OCI-LY7 (cell line): Measurements from ENCODE around the gene ZBTB21. TPM values are rescaled to one million over a fixed set of nuclear protein-coding genes. Genes with fewer than 3 reads are reported as not detected.

Experiments used
- BruUV-seq: library from RNA; stranded (reverse); fragments of 400-500 nt; replicated peaks from 2 replicates; lab custom pipeline; 2021; lab: Mats Ljungman, UMichigan
- CTCF ChIA-PET: fragments of 300-600 bp; sonication (Branson Sonifier 250); formaldehyde crosslinking; loops from one replicate; lab custom pipeline; 2022; ENCODE audit warnings: antibody characterized with exemption; ENCODE audit not compliant: unreplicated experiment; lab: Charles Lee
- POLR2A ChIA-PET: fragments of 300-600 bp; sonication (Branson Sonifier 250); formaldehyde crosslinking; loops from one replicate; lab custom pipeline; 2022; ENCODE audit warnings: antibody characterized with exemption; lab: Charles Lee
- DNase-seq: peaks from one replicate; pipeline ENCODE4 v3.0.0-alpha.2; 2015; ENCODE audit warnings: low spot score
- H2AFZ ChIP-seq: fragments of 200-600 bp; sonication (generic), shearing (Covaris generic); 2 replicates; pipeline ENCODE4 v1.6.1; 2014; ENCODE audit warnings: mild to moderate bottlenecking, antibody characterized with exemption, low read length, moderate library complexity
- H3K27ac ChIP-seq: fragments of 200-600 bp; sonication (generic); 2 replicates; pipeline ENCODE4 v1.5.1; 2014; ENCODE audit warnings: mixed run types, low read depth, mild to moderate bottlenecking, moderate library complexity, low read length, inconsistent platforms; ENCODE audit not compliant: poor library complexity, severe bottlenecking
- H3K36me3 ChIP-seq: fragments of 200-600 bp; sonication (generic); 2 replicates; pipeline ENCODE4 v1.6.1; 2014; ENCODE audit warnings: mild to moderate bottlenecking, antibody characterized with exemption, low read length, moderate library complexity, mixed read lengths; ENCODE audit not compliant: insufficient read depth
- H3K4me1 ChIP-seq: fragments of 200-600 bp; sonication (generic); 2 replicates; pipeline ENCODE4 v1.5.1; 2014; ENCODE audit warnings: mild to moderate bottlenecking, low read length; ENCODE audit not compliant: insufficient read depth, poor library complexity, severe bottlenecking
- H3K4me2 ChIP-seq: fragments of 200-600 bp; sonication (generic); 2 replicates; pipeline ENCODE4 v1.6.1; 2014; ENCODE audit warnings: mild to moderate bottlenecking, low read length
- H3K4me3 ChIP-seq: fragments of 200-600 bp; sonication (generic); 2 replicates; pipeline ENCODE4 v1.5.1; 2014; ENCODE audit warnings: mild to moderate bottlenecking, low read depth, low read length; ENCODE audit not compliant: poor library complexity, severe bottlenecking
- H3K79me2 ChIP-seq: fragments of 200-600 bp; sonication (generic); 2 replicates; pipeline ENCODE4 v1.6.1; 2016; ENCODE audit warnings: low read depth, mild to moderate bottlenecking, low read length, moderate library complexity, mixed read lengths; ENCODE audit not compliant: insufficient read depth
- H3K9me2 ChIP-seq: fragments of 200-600 bp; sonication (generic); 2 replicates; pipeline ENCODE4 v1.6.1; 2016; ENCODE audit warnings: mild to moderate bottlenecking, low read length, mixed read lengths; ENCODE audit not compliant: insufficient read depth
- H3K9me3 ChIP-seq: fragments of 200-600 bp; sonication (generic); 2 replicates; pipeline ENCODE4 v1.6.1; 2014; ENCODE audit warnings: mild to moderate bottlenecking, mixed run types, low read length, mixed read lengths
- H4K20me1 ChIP-seq: fragments of 200-600 bp; sonication (generic); 2 replicates; pipeline ENCODE4 v1.6.1; 2014; ENCODE audit warnings: mild to moderate bottlenecking, antibody characterized with exemption, low read length, moderate library complexity, mixed read lengths; ENCODE audit not compliant: insufficient read depth
- CTCF ChIP-seq: fragments of 200-600 bp; sonication (generic); conservative IDR thresholded peaks from 2 replicates; pipeline ENCODE4 v1.5.1; 2014; ENCODE audit warnings: mild to moderate bottlenecking, antibody characterized with exemption, low read length, moderate library complexity, mixed read lengths
- EZH2phosphoT487 ChIP-seq: fragments of 200-600 bp; sonication (generic); IDR thresholded peaks from 2 replicates; pipeline ENCODE4 v1.6.1; 2018; ENCODE audit warnings: low read depth, borderline replicate concordance, mild to moderate bottlenecking, mixed run types, antibody characterized with exemption, low read length, moderate library complexity, mixed read lengths
- intact Hi-C: fragments of 100-400 bp; cut with micrococcal nuclease; formaldehyde crosslinking; loops from one replicate; pipeline ENCODE4 v1.10.0; 2022; ENCODE audit not compliant: unreplicated experiment
- total RNA-seq, 2 experiments: library from RNA; depleted of rRNA in 1 of 2; stranded (reverse); fragments of >200 nt in 1 of 2; shearing (Covaris generic) in 1 of 2; gene quantifications; 2 replicates each; pipeline ENCODE4 v1.2.3, GENCODE V29; 2014 to 2022

ZBTB21 gene
- total RNA-seq, 2 experiments from 2014 or later: 10.0 to 19.6 TPM

DNA sequence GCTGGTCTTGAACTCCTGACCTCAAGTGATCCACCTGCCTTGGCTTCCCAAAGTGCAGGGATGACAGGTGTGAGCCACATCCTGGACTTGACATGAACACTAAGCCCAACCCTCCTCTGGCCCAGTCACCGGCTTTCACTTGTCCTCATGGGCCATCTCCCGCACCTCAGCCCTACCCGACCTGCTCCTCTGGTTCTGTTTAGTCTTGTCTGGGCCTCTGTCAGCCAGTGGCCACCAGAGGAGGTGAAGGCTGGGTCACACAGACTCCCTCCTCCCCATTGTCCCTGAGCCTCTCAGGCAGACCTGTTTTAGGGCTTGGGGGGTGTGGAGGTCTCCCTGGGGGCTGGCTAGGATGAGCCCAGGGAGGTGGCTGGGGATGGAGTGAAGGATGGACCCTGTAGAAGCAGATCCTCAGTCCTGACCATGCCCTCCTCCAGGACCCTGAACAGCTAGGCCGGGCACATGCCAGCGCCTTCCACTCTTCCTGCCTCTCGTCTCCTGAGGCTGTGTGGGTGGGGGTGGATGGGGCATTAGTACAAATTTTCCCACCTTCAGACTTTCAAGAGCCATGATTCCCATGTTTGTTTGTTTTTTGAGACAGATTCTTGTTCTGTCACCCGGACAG is 34.8 kb upstream of the ZBTB21 start:
- POLR2A ChIA-PET: interaction anchor here (0.6 kb wide), 1 partner anchor 35 kb away, joined by 3 read pairs; no protein-coding TSS in a partner anchor
- DNase-seq: no peak
- Histone ChIP-seq H4K20me1 (no peaks in the 10 kb centered on the region), H3K4me3 (no peak overlapping the region), H3K4me1 (peaks cover 3% of the 10 kb centered on the region), H3K27ac (no peak overlapping the region), H3K4me2 (no peak overlapping the region), H3K9me3 (no peaks in the 10 kb centered on the region), H2AFZ (no peak overlapping the region), H3K9me2 (no peaks in the 10 kb centered on the region), H3K79me2 (no peaks in the 10 kb centered on the region), H3K36me3 (no peaks in the 10 kb centered on the region)
- intact Hi-C loops: no loop called here
- TF ChIP-seq EZH2phosphoT487 (no peak), CTCF (no peak)
- CTCF ChIA-PET: interaction anchor here (0.5 kb wide), 1 partner anchor 489 kb away, joined by 4 read pairs; no protein-coding TSS in a partner anchor
- no TSS peak for BruUV-seq

DNA sequence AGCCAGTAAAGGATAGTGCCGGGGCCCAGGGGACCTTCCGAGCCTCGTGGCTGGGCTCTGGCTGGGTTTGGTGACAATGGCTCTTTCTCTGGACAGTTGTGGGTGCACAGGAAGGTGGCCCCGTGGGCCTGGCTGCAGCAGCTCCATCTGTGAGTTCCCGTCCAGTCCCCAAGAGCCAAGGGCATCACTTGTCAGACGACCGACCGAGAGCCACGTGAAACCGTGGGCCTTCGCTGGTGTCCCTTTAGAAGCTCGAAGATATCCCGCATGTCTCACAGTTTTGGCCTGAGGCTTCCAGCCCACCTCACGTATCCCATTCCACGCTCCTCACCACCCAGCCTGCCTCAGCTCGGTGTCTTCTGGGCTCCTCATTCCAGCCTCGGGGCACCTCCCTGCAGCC is 33.8 kb upstream of the ZBTB21 start:
- TF ChIP-seq EZH2phosphoT487: no peak
- no peak for TF ChIP-seq CTCF
- H3K27ac ChIP-seq: no peak overlapping the region
- no peaks in the 10 kb centered on the region for H4K20me1 ChIP-seq
- intact Hi-C loops: no loop called here
- H3K9me3 ChIP-seq: no peaks in the 10 kb centered on the region
- H3K4me3 ChIP-seq: no peak overlapping the region
- H2AFZ ChIP-seq: no peak overlapping the region
- H3K36me3 ChIP-seq: no peaks in the 10 kb centered on the region
- ChIA-PET CTCF (interaction anchor here (0.7 kb wide), 1 partner anchor 15 kb away, joined by 3 read pairs; no protein-coding TSS in a partner anchor), POLR2A (no interaction called here)
- H3K9me2 ChIP-seq: no peaks in the 10 kb centered on the region
- peaks cover 9% of the 10 kb centered on the region for H3K4me1 ChIP-seq
- H3K4me2 ChIP-seq: no peak overlapping the region
- no peak for DNase-seq
- H3K79me2 ChIP-seq: no peaks in the 10 kb centered on the region
- BruUV-seq: no TSS peak

DNA sequence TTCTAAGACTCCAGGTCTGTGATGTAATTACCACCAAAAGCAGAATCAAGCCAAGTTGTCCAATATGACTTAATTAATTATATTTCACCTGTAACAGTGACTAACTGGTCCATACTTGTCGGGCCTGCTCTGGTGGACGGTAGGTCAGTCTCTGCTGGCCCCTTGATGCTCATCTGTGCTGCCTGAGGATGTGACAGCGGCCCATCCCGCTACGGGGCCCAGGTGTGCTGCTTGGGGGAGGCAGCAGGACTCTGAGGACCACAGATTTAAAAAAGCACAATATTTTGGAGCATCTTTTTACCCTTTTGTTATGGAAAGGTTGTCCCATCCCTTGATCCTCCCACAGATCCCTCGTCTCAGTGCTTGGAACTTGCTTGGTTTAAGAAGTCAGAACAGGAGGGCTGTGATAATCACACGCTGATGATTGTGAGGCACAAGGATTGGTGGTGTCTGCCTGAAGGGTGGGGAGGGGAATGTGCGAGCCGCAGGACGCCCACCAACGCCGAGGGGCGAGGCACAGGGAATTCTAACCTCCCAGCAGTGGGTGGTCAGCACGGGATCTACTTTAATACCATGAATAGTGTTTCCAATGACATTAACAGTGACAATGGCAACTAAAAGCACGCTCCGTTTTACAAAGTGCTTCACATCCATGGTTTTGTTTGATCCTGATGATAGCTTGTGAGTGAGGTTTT is 33.2 kb upstream of the ZBTB21 start:
- TF ChIP-seq CTCF (no peak), EZH2phosphoT487 (no peak)
- intact Hi-C loops: no loop called here
- Histone ChIP-seq H3K4me1 (peaks cover 11% of the 10 kb centered on the region), H3K36me3 (no peaks in the 10 kb centered on the region), H3K4me2 (no peak overlapping the region), H3K4me3 (no peak overlapping the region), H3K9me3 (no peaks in the 10 kb centered on the region), H4K20me1 (no peaks in the 10 kb centered on the region), H2AFZ (no peak overlapping the region), H3K9me2 (no peaks in the 10 kb centered on the region), H3K79me2 (no peaks in the 10 kb centered on the region), H3K27ac (no peak overlapping the region)
- CTCF ChIA-PET: no interaction called here
- POLR2A ChIA-PET: interaction anchor here (0.8 kb wide), 1 partner anchor 35 kb away, joined by 3 read pairs; no protein-coding TSS in a partner anchor
- no peak for DNase-seq
- BruUV-seq: no TSS peak
